Measurements from ENCODE around the gene FAIM2.

FAIM2 gene

GRCh38 chr12:49853671-49854070 lies 50.0 kb downstream of the FAIM2 start:
- no peak overlapping the region for H3K4me3 ChIP-seq (ENCODE audit: low read depth, low read length)
- TF ChIP-seq CTCF (IDR thresholded peaks at IDR 0.05; ENCODE audit: borderline replicate concordance, insufficient read depth, low read depth, low read length), result no peak

- no peak for TF ChIP-seq CTCF (IDR thresholded peaks at IDR 0.05; ENCODE audit: borderline replicate concordance, insufficient read depth, low read depth, low read length)
- no peak overlapping the region for H3K4me3 ChIP-seq (ENCODE audit: low read depth, low read length)
Observed at GRCh38 chr12:49847161-49847560, 56.5 kb downstream of the FAIM2 start.

GRCh38 chr12:49846032-49846431 lies 57.7 kb downstream of the FAIM2 start:
- H3K4me3 ChIP-seq (ENCODE audit: low read depth, low read length), result no peak overlapping the region
- TF ChIP-seq CTCF (IDR thresholded peaks at IDR 0.05; ENCODE audit: borderline replicate concordance, insufficient read depth, low read depth, low read length), result no peak

- H3K4me3 ChIP-seq (ENCODE audit: low read depth, low read length), result no peak overlapping the region
- TF ChIP-seq CTCF (IDR thresholded peaks at IDR 0.05; ENCODE audit: borderline replicate concordance, insufficient read depth, low read depth, low read length), result no peak
Observed at GRCh38 chr12:49843876-49844437, 59.7 kb downstream of the FAIM2 start.

GRCh38 chr12:49843411-49843810 lies 60.3 kb downstream of the FAIM2 start:
- peak overlapping the region; percentile 67 for H3K4me3 ChIP-seq (ENCODE audit: low read depth, low read length)
- TF ChIP-seq CTCF (IDR thresholded peaks at IDR 0.05; ENCODE audit: borderline replicate concordance, insufficient read depth, low read depth, low read length), result no peak

- peak within 1 kb of the TSS; percentile 67 for H3K4me3 ChIP-seq (ENCODE audit: low read depth, low read length)
- TF ChIP-seq CTCF (IDR thresholded peaks at IDR 0.05; ENCODE audit: borderline replicate concordance, insufficient read depth, low read depth, low read length), result no peak
Observed at GRCh38 chr12:49842519-49843352, 61.0 kb downstream of the FAIM2 start, which contains the start of gene BCDIN3D. BCDIN3D (minus strand) TSS chr12:49843106; CDS start chr12:49843087, 19 bp downstream.

Measured in GM12875 (cell line).